Erythroblast (primary cell): ENCODE results near the gene DOC2B.
"Not testable (repeated sequence)": the region's sequence is repeated elsewhere in the genome, so short reads cannot be mapped to it uniquely, and the experiment has no call there.

ENCODE experiments used
- DNase-seq, 2 experiments: peaks; one replicate each; lab custom pipeline; 2025; lab: John Stamatoyannopoulos, UW
- GATA1 ChIP-seq: IDR thresholded peaks from 2 replicates; pipeline ENCODE4 v1.6.1; 2011; ENCODE audit warnings: low read depth, mild to moderate bottlenecking, control low read depth, low read length, moderate library complexity
- POLR2A ChIP-seq: IDR thresholded peaks from 2 replicates; pipeline ENCODE4 v1.6.1; 2011; ENCODE audit warnings: mild to moderate bottlenecking, low read length

DOC2B gene

DNA sequence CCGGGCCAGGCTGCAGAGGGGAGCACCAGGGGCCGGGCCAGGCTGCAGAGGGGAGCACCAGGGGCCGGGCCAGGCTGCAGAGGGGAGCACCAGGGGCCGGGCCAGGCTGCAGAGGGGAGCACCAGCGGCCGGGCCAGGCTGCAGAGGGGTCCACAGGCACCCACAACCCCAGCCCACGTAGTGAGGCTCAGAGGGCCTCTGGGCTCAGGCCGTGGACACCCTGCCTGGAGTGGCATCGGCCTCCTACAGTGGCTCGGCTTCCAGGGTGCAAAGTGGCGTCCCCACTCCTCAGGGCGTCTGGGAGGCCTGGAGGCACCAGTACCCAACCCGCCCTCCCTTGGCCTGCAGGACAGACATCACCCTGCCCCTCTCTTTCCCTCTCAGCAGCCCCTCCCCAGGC is 9.6 kb downstream of the DOC2B start:
- DNase-seq: no peak
- TF ChIP-seq GATA1 (no peak), POLR2A (no peak)

DNA sequence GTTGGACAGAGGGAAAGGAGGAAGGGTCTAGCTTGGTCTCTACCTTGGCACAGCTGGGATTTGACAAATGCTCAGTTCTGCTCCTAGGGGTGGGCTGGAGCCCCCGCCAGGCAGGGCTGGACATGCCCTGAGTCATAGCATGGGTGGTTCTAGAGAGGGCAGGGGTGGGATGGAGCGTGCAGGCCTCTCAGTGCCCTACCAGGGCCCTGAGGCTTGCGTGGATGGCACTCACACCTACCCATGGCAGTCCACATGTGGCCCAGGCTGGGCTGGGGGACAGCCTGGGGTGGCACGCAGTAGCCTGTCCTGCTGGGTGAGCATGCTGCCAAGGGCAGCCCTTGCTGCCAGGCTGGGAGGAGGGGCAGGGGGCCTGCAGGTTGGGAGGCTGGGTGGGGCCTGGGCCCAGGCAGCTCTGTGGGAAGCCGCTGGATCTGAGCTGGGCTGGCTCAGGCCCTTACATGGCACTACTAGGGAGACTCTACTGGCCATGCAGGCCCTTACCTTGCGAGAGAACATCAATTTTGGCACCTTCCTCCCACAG is 11.2 kb downstream of the DOC2B start:
- DNase-seq: no peak
- TF ChIP-seq POLR2A (no peak), GATA1 (no peak)

DNA sequence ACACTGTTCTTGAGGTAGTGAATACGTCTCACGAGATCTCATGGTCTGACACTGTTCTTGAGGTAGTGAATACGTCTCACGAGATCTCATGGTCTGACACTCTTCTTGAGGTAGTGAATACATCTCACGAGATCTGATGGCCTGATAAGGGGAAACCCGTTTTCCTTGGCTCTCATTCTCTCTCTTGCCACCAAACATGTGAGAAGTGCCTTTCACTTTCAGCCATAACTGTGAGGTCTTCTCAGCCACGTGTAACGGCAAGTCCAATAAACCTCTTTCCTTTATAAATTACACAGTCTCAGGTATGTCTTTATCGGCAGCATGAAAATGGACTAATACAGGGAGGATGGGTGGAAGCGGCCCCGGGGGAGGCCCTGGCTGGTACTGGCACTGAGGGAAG is 12.8 kb downstream of the DOC2B start:
- not testable (repeated sequence) for DNase-seq

DNA sequence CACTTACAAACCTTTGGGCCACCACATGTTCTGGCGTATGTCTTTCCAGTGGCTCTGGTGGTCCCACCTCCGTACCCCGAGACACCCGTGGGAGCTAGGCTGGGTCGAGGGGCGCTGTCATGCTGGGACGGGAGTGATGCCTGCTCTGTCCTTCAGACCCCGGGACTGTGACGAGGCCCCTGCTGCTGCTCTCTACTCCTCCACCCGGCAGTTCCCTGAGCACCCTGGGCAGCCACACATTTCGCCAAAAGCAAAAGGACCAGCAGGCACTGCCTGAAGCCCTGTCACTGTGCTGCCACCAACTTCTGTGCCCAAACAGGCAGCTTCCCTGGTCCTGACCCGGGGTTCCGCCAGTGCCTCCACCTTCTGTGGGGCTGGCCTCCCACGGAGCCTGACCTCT is 15.5 kb downstream of the DOC2B start:
- TF ChIP-seq GATA1: no peak
- DNase-seq: no peak

- peak in 1 of 2 experiments; percentile 12 for DNase-seq
- TF ChIP-seq GATA1: no peak
- TF ChIP-seq POLR2A: no peak
These were observed 16.9 kb downstream of the DOC2B start for GRCh38 chr17:164303-165235.

GRCh38 chr17:163514-164098 is 17.8 kb downstream of the DOC2B start:
- no peak for DNase-seq
- TF ChIP-seq POLR2A: no peak
- no peak for TF ChIP-seq GATA1

- TF ChIP-seq POLR2A: no peak
These were observed 18.8 kb downstream of the DOC2B start for GRCh38 chr17:162689-163088.

GRCh38 chr17:161481-161880 is 20.0 kb downstream of the DOC2B start:
- DNase-seq: no peak
- TF ChIP-seq POLR2A: no peak
- TF ChIP-seq GATA1: no peak

More at GRCh38 chr17:162689-163088, 18.8 kb downstream of the DOC2B start:
- no peak for DNase-seq

DNA sequence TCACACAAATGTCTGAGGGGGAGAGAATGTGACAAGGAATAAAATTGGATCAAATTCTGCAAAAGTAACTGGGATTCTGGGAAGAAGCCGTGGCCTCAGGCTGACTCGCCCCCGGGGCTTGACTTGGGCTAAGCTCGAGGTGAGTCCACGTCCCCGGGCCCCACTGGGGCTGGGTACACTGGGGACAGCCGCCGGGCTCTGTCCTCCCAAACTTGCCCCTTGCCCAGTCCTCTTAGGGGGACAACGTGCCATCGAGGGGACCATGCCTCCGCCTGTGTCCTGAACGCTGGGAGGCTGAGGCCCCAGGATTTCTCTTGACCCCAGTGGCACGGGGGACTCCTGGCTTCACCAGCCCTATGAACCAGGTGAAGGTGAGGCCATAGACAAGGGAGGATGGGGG is 21.1 kb downstream of the DOC2B start:
- no peak for DNase-seq
- TF ChIP-seq GATA1 (no peak), POLR2A (no peak)

- TF ChIP-seq POLR2A (no peak), GATA1 (no peak)
- no peak for DNase-seq
These were observed 21.8 kb downstream of the DOC2B start for GRCh38 chr17:159609-160008.

GRCh38 chr17:158379-158778 is 23.1 kb downstream of the DOC2B start:
- no peak for TF ChIP-seq GATA1
- DNase-seq: no peak

- no peak for TF ChIP-seq POLR2A
- no peak for TF ChIP-seq GATA1
- DNase-seq: no peak
These were observed 23.5 kb downstream of the DOC2B start for GRCh38 chr17:157901-158300.

GRCh38 chr17:156946-157345 is 24.5 kb downstream of the DOC2B start:
- no peak for TF ChIP-seq GATA1
- TF ChIP-seq POLR2A: no peak
- no peak for DNase-seq

DNA sequence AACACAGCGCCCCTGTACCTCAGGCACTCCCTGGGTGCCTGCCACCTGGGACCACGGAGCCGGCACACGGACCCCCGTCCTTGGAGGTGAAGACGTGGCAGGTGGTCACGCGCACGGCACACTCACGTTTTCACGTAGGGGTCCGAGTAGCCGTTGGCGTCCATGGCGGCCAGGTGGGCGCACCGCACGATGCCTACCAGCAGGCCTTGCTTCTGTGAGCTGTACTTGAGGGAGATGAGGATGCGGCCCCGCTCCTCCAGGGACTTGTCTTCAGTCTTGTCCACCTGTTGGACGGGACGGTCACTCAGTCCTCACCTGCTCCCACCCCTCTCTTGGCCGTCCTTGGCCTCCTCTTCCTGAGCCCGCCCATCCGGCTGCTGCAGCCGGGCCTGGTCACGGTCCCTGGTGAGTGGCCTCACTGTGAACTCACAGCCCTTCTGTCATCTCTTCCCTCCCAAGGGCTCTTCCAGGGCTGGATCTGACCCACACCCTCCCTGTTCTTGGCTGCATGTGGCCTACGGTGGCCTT is 25.3 kb downstream of the DOC2B start:
- DNase-seq: no peak
- TF ChIP-seq GATA1: no peak
- no peak for TF ChIP-seq POLR2A
